Neural cell (in vitro differentiated cells): ENCODE results near the gene FAM76B. TPM values are rescaled to one million over a fixed set of nuclear protein-coding genes. Genes with fewer than 3 reads are reported as not detected.

Source experiments
- H2AFZ ChIP-seq: fragments of 200-600, 300-800 bp; sonication (generic), shearing (Covaris generic); 2 replicates; pipeline ENCODE4 v1.6.0; 2014; ENCODE audit warnings: low read depth, mild to moderate bottlenecking, antibody characterized with exemption, low read length, moderate library complexity
- H3F3A ChIP-seq: fragments of 200-600 bp; shearing (Covaris generic); 2 replicates; pipeline ENCODE4 v1.6.1; 2016; ENCODE audit warnings: mild to moderate bottlenecking, moderate library complexity, mixed read lengths, antibody characterized with exemption, low read length; ENCODE audit not compliant: insufficient read depth, poor library complexity, severe bottlenecking
- H3K27ac ChIP-seq: fragments of 200-600, 300-800 bp; sonication (generic), shearing (Covaris generic); 2 replicates; pipeline ENCODE4 v1.5.1; 2014; ENCODE audit warnings: mild to moderate bottlenecking, low read length, moderate library complexity
- H3K27me3 ChIP-seq: fragments of 300-800, 200-600 bp; sonication (generic), shearing (Covaris generic); 2 replicates; pipeline ENCODE4 v1.6.0; 2014; ENCODE audit warnings: mild to moderate bottlenecking, low read depth, low read length, moderate library complexity; ENCODE audit not compliant: insufficient read depth
- H3K36me3 ChIP-seq: fragments of 300-800, 200-600 bp; sonication (generic), shearing (Covaris generic); 2 replicates; pipeline ENCODE4 v1.5.1; 2014; ENCODE audit warnings: mild to moderate bottlenecking, antibody characterized with exemption, low read length, moderate library complexity; ENCODE audit not compliant: insufficient read depth
- H3K4me2 ChIP-seq: fragments of 300-800, 200-600 bp; sonication (generic), shearing (Covaris generic); 2 replicates; pipeline ENCODE4 v1.6.0; 2014; ENCODE audit warnings: mild to moderate bottlenecking, low read length
- H3K4me3 ChIP-seq: fragments of 300-800, 200-600 bp; sonication (generic), shearing (Covaris generic); 2 replicates; pipeline ENCODE4 v1.5.1; 2014; ENCODE audit warnings: mild to moderate bottlenecking, low read length, moderate library complexity
- H3K79me2 ChIP-seq: fragments of 200-600 bp; shearing (Covaris generic); replicated peaks from 2 replicates; pipeline ENCODE4 v1.6.0; 2014; ENCODE audit warnings: mild to moderate bottlenecking, low read length, moderate library complexity; ENCODE audit not compliant: insufficient read depth
- H3K9ac ChIP-seq: fragments of 300-800, 200-600 bp; sonication (generic), shearing (Covaris generic); 2 replicates; pipeline ENCODE4 v1.6.1; 2016; ENCODE audit warnings: mild to moderate bottlenecking, low read length, mixed read lengths
- H3K9me2 ChIP-seq: fragments of 200-600 bp; shearing (Covaris generic); 2 replicates; pipeline ENCODE4 v1.6.1; 2016; ENCODE audit warnings: mild to moderate bottlenecking, low read length, mixed read lengths; ENCODE audit not compliant: insufficient read depth
- H3K9me3 ChIP-seq: fragments of 200-600, 300-800 bp; sonication (generic), shearing (Covaris generic); 2 replicates; pipeline ENCODE4 v1.6.1; 2016; ENCODE audit warnings: mild to moderate bottlenecking, mixed run types, low read length, moderate library complexity, mixed read lengths
- H4K20me1 ChIP-seq: fragments of 200-600 bp; shearing (Covaris generic); 2 replicates; pipeline ENCODE4 v1.6.1; 2016; ENCODE audit warnings: mild to moderate bottlenecking, mixed run types; ENCODE audit not compliant: insufficient read depth
- EZH2 ChIP-seq: fragments of 200-600, 300-800 bp; shearing (Covaris generic), sonication (generic); IDR thresholded peaks from 2 replicates; pipeline ENCODE4 v1.6.1; 2014; ENCODE audit warnings: antibody characterized with exemption, low read length, borderline replicate concordance, mild to moderate bottlenecking; ENCODE audit not compliant: insufficient read depth, poor library complexity, severe bottlenecking
- MXI1 ChIP-seq: fragments of 450-650 bp; conservative IDR thresholded peaks from 2 replicates; pipeline ENCODE4 v1.6.1; 2014; ENCODE audit warnings: antibody characterized with exemption, mild to moderate bottlenecking; ENCODE audit not compliant: poor library complexity, severe bottlenecking
- RAD21 ChIP-seq: fragments of 450-650 bp; conservative IDR thresholded peaks from 2 replicates; pipeline ENCODE4 v1.6.1; 2014; ENCODE audit warnings: antibody characterized with exemption, mild to moderate bottlenecking, moderate library complexity
- SMC3 ChIP-seq: fragments of 450-650 bp; conservative IDR thresholded peaks from 2 replicates; pipeline ENCODE4 v1.6.1; 2014; ENCODE audit warnings: antibody characterized with exemption, mild to moderate bottlenecking, moderate library complexity; ENCODE audit not compliant: poor library complexity
- TAF1 ChIP-seq: IDR thresholded peaks from 2 replicates; pipeline ENCODE4 v1.6.1; 2012; ENCODE audit warnings: low read depth
- polyA plus RNA-seq: library from polyadenylated mRNA; depleted of rRNA; stranded (reverse); fragments of >200 nt; gene quantifications from 2 replicates; pipeline ENCODE4 v1.2.3, GENCODE V29; 2014
- TF ChIP-seq, protein P1 (sequence below): IDR thresholded peaks from 2 replicates; pipeline ENCODE4 v1.6.1; 2012; ENCODE audit warnings: borderline replicate concordance
- TF ChIP-seq, protein P2 (sequence below): fragments of 450-650 bp; IDR thresholded peaks from 2 replicates; pipeline ENCODE4 v1.5.1; 2014; ENCODE audit warnings: antibody characterized with exemption, mild to moderate bottlenecking, moderate library complexity; ENCODE audit not compliant: poor library complexity, severe bottlenecking

The FAM76B gene
- polyA plus RNA-seq, 1 donor from 2014 or later = 139 TPM

DNA sequence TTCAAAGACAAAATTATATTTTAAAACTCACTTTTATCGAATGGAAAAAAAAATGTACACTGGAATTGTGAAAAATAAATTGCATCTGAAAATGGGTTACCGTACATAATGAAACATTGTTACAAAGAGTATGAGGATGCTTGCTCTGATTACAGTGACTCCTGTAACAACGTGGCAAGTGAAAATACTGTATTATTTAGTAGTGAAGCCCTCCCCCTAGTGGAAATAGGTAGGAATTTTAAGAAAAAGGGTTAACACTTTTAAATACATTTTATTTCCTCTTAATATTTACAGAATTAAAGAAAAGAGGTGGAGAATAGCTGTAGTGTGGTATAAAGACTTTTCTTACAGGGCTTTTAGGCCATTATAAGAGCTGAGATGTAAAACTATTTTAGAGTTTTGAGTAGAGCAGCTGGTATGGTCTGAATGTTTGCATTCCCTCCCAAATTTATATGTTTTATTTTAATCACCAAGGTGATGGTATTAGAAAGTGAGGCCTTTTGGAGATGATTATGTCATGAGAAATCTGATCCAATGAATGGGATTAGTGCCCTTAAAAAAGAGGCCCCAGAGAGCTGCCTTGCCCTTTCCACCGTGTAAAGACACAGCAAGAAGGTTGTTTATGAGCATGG is 25.2 kb downstream of the FAM76B start:
- no peaks in the 10 kb centered on the region for H3K9me3 ChIP-seq
- no peak overlapping the region for H3K4me3 ChIP-seq
- no peak overlapping the region for H3K27ac ChIP-seq
- H3K36me3 ChIP-seq = no peaks in the 10 kb centered on the region
- H3F3A ChIP-seq = no peaks in the 10 kb centered on the region
- no peak overlapping the region for H3K9ac ChIP-seq
- no peaks in the 10 kb centered on the region for H3K27me3 ChIP-seq
- no peak overlapping the region for H3K4me2 ChIP-seq
- no peak overlapping the region for H2AFZ ChIP-seq
- H4K20me1 ChIP-seq = no peaks in the 10 kb centered on the region
- TF ChIP-seq, protein P1, sequence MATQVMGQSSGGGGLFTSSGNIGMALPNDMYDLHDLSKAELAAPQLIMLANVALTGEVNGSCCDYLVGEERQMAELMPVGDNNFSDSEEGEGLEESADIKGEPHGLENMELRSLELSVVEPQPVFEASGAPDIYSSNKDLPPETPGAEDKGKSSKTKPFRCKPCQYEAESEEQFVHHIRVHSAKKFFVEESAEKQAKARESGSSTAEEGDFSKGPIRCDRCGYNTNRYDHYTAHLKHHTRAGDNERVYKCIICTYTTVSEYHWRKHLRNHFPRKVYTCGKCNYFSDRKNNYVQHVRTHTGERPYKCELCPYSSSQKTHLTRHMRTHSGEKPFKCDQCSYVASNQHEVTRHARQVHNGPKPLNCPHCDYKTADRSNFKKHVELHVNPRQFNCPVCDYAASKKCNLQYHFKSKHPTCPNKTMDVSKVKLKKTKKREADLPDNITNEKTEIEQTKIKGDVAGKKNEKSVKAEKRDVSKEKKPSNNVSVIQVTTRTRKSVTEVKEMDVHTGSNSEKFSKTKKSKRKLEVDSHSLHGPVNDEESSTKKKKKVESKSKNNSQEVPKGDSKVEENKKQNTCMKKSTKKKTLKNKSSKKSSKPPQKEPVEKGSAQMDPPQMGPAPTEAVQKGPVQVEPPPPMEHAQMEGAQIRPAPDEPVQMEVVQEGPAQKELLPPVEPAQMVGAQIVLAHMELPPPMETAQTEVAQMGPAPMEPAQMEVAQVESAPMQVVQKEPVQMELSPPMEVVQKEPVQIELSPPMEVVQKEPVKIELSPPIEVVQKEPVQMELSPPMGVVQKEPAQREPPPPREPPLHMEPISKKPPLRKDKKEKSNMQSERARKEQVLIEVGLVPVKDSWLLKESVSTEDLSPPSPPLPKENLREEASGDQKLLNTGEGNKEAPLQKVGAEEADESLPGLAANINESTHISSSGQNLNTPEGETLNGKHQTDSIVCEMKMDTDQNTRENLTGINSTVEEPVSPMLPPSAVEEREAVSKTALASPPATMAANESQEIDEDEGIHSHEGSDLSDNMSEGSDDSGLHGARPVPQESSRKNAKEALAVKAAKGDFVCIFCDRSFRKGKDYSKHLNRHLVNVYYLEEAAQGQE = no peak
- no peak for TF ChIP-seq EZH2
- no peak for TF ChIP-seq TAF1
- TF ChIP-seq SMC3 = peak; percentile 94
- TF ChIP-seq, protein P2, sequence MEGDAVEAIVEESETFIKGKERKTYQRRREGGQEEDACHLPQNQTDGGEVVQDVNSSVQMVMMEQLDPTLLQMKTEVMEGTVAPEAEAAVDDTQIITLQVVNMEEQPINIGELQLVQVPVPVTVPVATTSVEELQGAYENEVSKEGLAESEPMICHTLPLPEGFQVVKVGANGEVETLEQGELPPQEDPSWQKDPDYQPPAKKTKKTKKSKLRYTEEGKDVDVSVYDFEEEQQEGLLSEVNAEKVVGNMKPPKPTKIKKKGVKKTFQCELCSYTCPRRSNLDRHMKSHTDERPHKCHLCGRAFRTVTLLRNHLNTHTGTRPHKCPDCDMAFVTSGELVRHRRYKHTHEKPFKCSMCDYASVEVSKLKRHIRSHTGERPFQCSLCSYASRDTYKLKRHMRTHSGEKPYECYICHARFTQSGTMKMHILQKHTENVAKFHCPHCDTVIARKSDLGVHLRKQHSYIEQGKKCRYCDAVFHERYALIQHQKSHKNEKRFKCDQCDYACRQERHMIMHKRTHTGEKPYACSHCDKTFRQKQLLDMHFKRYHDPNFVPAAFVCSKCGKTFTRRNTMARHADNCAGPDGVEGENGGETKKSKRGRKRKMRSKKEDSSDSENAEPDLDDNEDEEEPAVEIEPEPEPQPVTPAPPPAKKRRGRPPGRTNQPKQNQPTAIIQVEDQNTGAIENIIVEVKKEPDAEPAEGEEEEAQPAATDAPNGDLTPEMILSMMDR = peak; percentile 88
- peak; percentile 92 for TF ChIP-seq RAD21
- TF ChIP-seq MXI1 = peak; percentile 38
- H3K79me2 ChIP-seq = no peaks in the 10 kb centered on the region
- H3K9me2 ChIP-seq = no peaks in the 10 kb centered on the region

DNA sequence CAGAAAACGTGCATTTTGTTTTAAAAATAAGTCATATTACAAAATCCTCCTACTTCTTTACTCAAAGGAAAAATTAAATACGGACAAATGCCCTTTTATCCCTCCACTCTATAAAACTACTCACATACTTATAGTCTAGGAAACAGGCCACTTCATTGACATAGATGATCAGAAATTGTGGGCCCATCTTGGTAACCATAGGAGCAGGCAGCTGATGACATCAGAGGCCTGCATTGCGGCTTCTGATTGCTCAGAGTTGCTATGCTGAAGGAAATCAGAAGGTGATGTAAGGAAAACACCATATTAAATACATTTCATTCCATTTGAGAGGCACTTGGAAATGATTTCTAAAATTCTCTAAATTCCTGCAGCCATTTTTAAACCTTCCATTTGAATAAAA is 27.0 kb downstream of the FAM76B start:
- H3K27me3 ChIP-seq = no peaks in the 10 kb centered on the region
- H3K4me3 ChIP-seq = no peak overlapping the region
- no peaks in the 10 kb centered on the region for H3K9me3 ChIP-seq
- no peaks in the 10 kb centered on the region for H4K20me1 ChIP-seq
- H3K9me2 ChIP-seq = no peaks in the 10 kb centered on the region
- H3K9ac ChIP-seq = no peak overlapping the region
- H3K36me3 ChIP-seq = no peaks in the 10 kb centered on the region
- no peak overlapping the region for H3K27ac ChIP-seq
- no peak overlapping the region for H2AFZ ChIP-seq
- TF ChIP-seq, protein P2 = no peak
- TF ChIP-seq TAF1 = no peak
- no peak overlapping the region for H3K4me2 ChIP-seq
- H3F3A ChIP-seq = no peaks in the 10 kb centered on the region
- no peaks in the 10 kb centered on the region for H3K79me2 ChIP-seq
